K562 (cell line): ENCODE measurements around the gene SIRT7. TPM values are rescaled to one million over a fixed set of nuclear protein-coding genes. Genes with fewer than 3 reads are reported as not detected.

Experiments used
- CHD7 ChIP-seq: fragments of 200-600 bp; sonication (generic); IDR thresholded peaks from one replicate; pipeline ENCODE4 v1.6.1; 2012; ENCODE audit warnings: mild to moderate bottlenecking, low read depth, low read length, inconsistent platforms
- ERF ChIP-seq: fragments of 450-650 bp; formaldehyde crosslinking; IDR thresholded peaks from 2 replicates; pipeline ENCODE4 v1.4.0; 2020; ENCODE audit warnings: mild to moderate bottlenecking, mixed read lengths
- ESRRB ChIP-seq: fragments of 250-450 bp; sonication (Bioruptor Pico); IDR thresholded peaks from 2 replicates; pipeline ENCODE4 v1.5.0; 2020; ENCODE audit warnings: mild to moderate bottlenecking, moderate library complexity, borderline replicate concordance
- FOXP1 ChIP-seq: sonication (generic); formaldehyde crosslinking; IDR thresholded peaks from 2 replicates; pipeline ENCODE4 v1.8.0; 2022; ENCODE audit warnings: mild to moderate bottlenecking, missing genetic modification reagents
- LCOR ChIP-seq: sonication (generic); formaldehyde crosslinking; IDR thresholded peaks from 2 replicates; pipeline ENCODE4 v1.8.0; 2022; ENCODE audit warnings: mild to moderate bottlenecking, missing genetic modification reagents
- MIER1 ChIP-seq: fragments of 450-650 bp; IDR thresholded peaks from 2 replicates; pipeline ENCODE4 v1.6.1; 2016; ENCODE audit warnings: antibody characterized with exemption, mild to moderate bottlenecking, low read depth
- SREBF2 ChIP-seq: sonication (generic); formaldehyde crosslinking; IDR thresholded peaks from 2 replicates; pipeline ENCODE4 v1.4.0; 2020; ENCODE audit warnings: mild to moderate bottlenecking, missing genetic modification reagents
- SUPT5H ChIP-seq: fragments of 450-650 bp; IDR thresholded peaks from 2 replicates; pipeline ENCODE4 v1.6.1; 2016
- ZBTB17 ChIP-seq: fragments of 450-650 bp; formaldehyde crosslinking; IDR thresholded peaks from 2 replicates; pipeline ENCODE4 v1.4.0; 2020; ENCODE audit warnings: mild to moderate bottlenecking
- polyA plus RNA-seq, 8 experiments: library from polyadenylated mRNA; depleted of rRNA in 4 of 8; stranded (reverse) in 5 of 8; unstranded in 3 of 8; fragments of >200 nt; fragmentation: Nextera tagmentation in 2 of 8; fragmentation: Illumina TruSeq in 1 of 8; extraction: Ambion mirVana in 2 of 8; extraction: Trizol in 1 of 8; gene quantifications; 2 replicates each; pipeline versions ENCODE4 v1.2.1 to v1.2.3, GENCODE V29; 2011 to 2014; ENCODE audit warnings: inconsistent platforms in 1 of 8, missing spikeins in 1 of 8
- total RNA-seq, 7 experiments: library from RNA; depleted of rRNA in 6 of 7; stranded (reverse); fragments of >200 nt in 6 of 7; fragmentation: Illumina TruSeq in 2 of 7; extraction: Trizol in 2 of 7; gene quantifications; 2 replicates each; pipeline versions ENCODE4 v1.2.1 to v1.2.3, GENCODE V29; 2011 to 2021; ENCODE audit warnings: low replicate concordance in 1 of 7
- TF ChIP-seq, protein P1 (sequence below): sonication (generic); formaldehyde crosslinking; IDR thresholded peaks from 2 replicates; pipeline ENCODE4 v1.8.0; 2022; ENCODE audit warnings: mild to moderate bottlenecking, missing genetic modification reagents

The SIRT7 gene
- total and polyA plus RNA-seq, 9 of the 15 experiments (the other 6 are each of a cell fraction or from before 2014, with no cell fraction given): 1.6 to 54.8 (median 20.3) TPM

DNA sequence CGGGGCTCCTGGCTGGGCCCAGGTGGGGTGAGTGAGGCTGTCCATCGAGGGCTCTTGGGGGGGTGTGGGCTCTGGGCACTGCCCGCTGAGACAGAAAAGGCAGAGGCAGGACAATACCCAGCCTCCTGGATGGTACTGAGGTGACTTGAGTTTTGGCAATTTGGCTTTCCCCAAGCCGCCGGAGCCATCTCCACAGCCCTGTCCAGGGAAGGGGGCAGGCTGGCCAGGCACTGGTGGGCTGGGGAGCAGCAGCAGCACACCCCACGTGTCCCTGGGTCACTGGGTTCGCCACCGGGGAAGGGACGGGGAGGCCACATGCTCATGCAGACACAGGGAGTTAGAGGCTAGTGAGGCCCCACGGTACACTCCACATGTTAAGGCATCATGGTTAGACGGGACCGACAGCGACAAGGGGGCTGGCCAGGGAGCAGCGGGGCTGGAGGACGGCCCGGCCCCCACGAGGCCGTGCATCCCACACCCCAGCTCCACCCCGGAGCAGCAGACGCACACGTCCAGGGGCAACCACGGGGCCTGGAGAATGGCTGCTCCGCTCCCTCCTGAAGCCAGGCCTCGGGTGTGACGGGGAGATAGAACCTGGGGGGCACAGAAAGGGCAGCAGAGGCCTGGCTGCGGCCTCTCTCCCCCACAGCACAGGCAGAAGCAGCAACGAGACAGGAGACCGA, 49.8 kb downstream of the SIRT7 start (continued):
- TF ChIP-seq, protein P1, sequence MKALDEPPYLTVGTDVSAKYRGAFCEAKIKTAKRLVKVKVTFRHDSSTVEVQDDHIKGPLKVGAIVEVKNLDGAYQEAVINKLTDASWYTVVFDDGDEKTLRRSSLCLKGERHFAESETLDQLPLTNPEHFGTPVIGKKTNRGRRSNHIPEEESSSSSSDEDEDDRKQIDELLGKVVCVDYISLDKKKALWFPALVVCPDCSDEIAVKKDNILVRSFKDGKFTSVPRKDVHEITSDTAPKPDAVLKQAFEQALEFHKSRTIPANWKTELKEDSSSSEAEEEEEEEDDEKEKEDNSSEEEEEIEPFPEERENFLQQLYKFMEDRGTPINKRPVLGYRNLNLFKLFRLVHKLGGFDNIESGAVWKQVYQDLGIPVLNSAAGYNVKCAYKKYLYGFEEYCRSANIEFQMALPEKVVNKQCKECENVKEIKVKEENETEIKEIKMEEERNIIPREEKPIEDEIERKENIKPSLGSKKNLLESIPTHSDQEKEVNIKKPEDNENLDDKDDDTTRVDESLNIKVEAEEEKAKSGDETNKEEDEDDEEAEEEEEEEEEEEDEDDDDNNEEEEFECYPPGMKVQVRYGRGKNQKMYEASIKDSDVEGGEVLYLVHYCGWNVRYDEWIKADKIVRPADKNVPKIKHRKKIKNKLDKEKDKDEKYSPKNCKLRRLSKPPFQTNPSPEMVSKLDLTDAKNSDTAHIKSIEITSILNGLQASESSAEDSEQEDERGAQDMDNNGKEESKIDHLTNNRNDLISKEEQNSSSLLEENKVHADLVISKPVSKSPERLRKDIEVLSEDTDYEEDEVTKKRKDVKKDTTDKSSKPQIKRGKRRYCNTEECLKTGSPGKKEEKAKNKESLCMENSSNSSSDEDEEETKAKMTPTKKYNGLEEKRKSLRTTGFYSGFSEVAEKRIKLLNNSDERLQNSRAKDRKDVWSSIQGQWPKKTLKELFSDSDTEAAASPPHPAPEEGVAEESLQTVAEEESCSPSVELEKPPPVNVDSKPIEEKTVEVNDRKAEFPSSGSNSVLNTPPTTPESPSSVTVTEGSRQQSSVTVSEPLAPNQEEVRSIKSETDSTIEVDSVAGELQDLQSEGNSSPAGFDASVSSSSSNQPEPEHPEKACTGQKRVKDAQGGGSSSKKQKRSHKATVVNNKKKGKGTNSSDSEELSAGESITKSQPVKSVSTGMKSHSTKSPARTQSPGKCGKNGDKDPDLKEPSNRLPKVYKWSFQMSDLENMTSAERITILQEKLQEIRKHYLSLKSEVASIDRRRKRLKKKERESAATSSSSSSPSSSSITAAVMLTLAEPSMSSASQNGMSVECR (CRISPR knock-in tag): peak; percentile 87
- 0 out of 2 replicates have a peak, but pooled peaks have one; percentile 64 for TF ChIP-seq SREBF2 (CRISPR knock-in tag)
- TF ChIP-seq ZBTB17 (CRISPR knock-in tag): peak; percentile 80
- TF ChIP-seq ESRRB: peak; percentile 72; the same call in 1 of the 2 replicates
- TF ChIP-seq MIER1: no peak
- peak; percentile 37 for TF ChIP-seq CHD7
- TF ChIP-seq LCOR: 0 out of 2 replicates have a peak, but pooled peaks have one; percentile 18
- TF ChIP-seq ERF: peak; percentile 87; the same call in 1 of the 2 replicates
- 0 out of 2 replicates have a peak, but pooled peaks have one; percentile 39 for TF ChIP-seq FOXP1 (CRISPR knock-in tag)
- TF ChIP-seq SUPT5H: peak; percentile 54
